ENCODE measurements around the gene CKMT2. TPM values are rescaled to one million over a fixed set of nuclear protein-coding genes. Genes with fewer than 3 reads are reported as not detected.

CKMT2 gene
- total RNA-seq, 6 donors from 2014 or later, result 2.1 to 2.7 (median 2.3) TPM; not detected in 3

DNA sequence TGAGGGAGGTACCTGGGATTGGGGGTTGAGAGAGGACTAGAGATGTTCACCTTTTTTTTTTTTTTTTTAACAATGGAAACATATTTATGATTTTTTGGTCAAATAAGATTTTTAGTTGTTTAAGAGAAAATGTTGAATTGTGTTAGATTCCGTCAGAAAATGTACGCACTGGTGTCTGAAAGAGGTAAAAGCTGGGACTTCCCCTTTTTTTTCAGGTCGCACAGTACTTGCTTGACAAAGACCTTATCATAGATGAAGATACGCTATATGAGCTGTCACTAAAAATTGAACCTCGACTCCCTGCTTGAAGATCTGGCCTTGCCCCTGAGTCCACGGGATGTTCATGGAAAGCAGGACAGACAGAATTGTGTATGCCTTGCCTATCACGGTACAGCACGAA lies 7.7 kb upstream of the CKMT2 start:
- Histone ChIP-seq H3K9me3 (no peaks in the 10 kb centered on the region), H3K4me3 (no peak overlapping the region), H3K36me3 (no peaks in the 10 kb centered on the region), H3K27ac (no peak overlapping the region), H3K4me1 (no peaks in the 10 kb centered on the region), H3K27me3 (no peaks in the 10 kb centered on the region)
- WGBS, 2 donors, result 87 to 95% methylated on average over 8 of the region's 8 CpGs
- TF ChIP-seq, protein P1, sequence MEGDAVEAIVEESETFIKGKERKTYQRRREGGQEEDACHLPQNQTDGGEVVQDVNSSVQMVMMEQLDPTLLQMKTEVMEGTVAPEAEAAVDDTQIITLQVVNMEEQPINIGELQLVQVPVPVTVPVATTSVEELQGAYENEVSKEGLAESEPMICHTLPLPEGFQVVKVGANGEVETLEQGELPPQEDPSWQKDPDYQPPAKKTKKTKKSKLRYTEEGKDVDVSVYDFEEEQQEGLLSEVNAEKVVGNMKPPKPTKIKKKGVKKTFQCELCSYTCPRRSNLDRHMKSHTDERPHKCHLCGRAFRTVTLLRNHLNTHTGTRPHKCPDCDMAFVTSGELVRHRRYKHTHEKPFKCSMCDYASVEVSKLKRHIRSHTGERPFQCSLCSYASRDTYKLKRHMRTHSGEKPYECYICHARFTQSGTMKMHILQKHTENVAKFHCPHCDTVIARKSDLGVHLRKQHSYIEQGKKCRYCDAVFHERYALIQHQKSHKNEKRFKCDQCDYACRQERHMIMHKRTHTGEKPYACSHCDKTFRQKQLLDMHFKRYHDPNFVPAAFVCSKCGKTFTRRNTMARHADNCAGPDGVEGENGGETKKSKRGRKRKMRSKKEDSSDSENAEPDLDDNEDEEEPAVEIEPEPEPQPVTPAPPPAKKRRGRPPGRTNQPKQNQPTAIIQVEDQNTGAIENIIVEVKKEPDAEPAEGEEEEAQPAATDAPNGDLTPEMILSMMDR (IDR thresholded peaks at IDR 0.05), result no peak
- TF ChIP-seq POLR2AphosphoS5 (IDR thresholded peaks at IDR 0.05) (no peak), POLR2A (IDR thresholded peaks at IDR 0.05) (no peak), EP300 (IDR thresholded peaks at IDR 0.05) (no peak)
- DNase-seq, result no peak
- ATAC-seq (ENCODE audit: low FRiP score in 2 of 2), result no peak

DNA sequence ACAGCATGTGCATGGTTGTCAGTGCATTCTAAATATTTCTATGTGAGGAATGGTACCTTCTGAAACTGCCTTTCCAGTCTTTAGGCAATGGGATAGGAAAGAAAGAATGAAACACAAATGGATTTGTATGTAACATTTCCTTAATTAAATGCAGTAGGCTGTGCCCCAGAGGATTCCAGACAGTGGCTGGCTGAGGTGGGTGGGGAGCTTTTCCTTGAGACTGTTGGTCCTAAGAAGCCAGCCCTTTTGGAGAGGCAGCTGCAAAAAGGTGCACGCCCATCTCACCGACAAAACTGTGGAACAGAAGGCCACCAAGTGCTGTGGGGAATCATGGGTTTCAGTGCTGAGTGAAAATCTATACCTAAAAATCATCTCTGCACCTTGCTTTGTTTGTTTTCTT lies 6.8 kb upstream of the CKMT2 start:
- no peak for TF ChIP-seq EP300 (IDR thresholded peaks at IDR 0.05)
- TF ChIP-seq POLR2AphosphoS5 (IDR thresholded peaks at IDR 0.05), result no peak
- TF ChIP-seq, protein P1 (IDR thresholded peaks at IDR 0.05), result no peak
- no peak for TF ChIP-seq POLR2A (IDR thresholded peaks at IDR 0.05)
- Histone ChIP-seq H3K9me3 (no peaks in the 10 kb centered on the region), H3K4me1 (no peaks in the 10 kb centered on the region), H3K36me3 (no peaks in the 10 kb centered on the region), H3K4me3 (no peak overlapping the region), H3K27me3 (no peaks in the 10 kb centered on the region), H3K27ac (no peak overlapping the region)
- WGBS, 2 donors, result 81 to 83% methylated on average over 2 of the region's 2 CpGs
- ATAC-seq (ENCODE audit: low FRiP score in 2 of 2), result no peak
- no peak for DNase-seq

DNA sequence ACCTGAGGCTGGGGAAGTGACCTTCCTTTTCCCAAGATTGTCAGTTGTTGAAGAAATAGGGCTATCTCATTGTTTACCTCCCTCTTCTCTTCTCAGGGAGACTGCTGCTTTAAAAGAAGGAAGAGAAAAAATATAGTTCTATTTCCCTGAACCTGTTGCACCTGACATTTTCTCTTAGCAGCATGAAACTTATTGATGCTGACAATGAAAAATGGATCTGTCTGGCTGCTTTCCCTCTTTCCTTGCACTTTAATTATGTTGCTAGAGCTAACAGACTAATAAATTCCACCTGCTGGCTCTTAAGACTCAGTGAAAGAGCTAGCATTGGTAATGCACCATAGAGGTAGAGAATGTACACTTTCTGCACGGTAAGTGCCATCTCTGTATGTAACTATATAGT lies 6.2 kb upstream of the CKMT2 start:
- TF ChIP-seq POLR2AphosphoS5 (IDR thresholded peaks at IDR 0.05) (no peak), POLR2A (IDR thresholded peaks at IDR 0.05) (no peak), EP300 (IDR thresholded peaks at IDR 0.05) (no peak)
- TF ChIP-seq, protein P1 (IDR thresholded peaks at IDR 0.05), result no peak
- no peak overlapping the region for H3K27ac ChIP-seq
- DNase-seq (no peak), ATAC-seq (ENCODE audit: low FRiP score in 2 of 2) (no peak)
- no peaks in the 10 kb centered on the region for H3K4me1 ChIP-seq
- no peaks in the 10 kb centered on the region for H3K9me3 ChIP-seq
- H3K27me3 ChIP-seq, result no peaks in the 10 kb centered on the region
- H3K36me3 ChIP-seq, result no peaks in the 10 kb centered on the region
- 74 to 89% methylated on average over 1 of the region's 1 CpG for WGBS, 2 donors
- H3K4me3 ChIP-seq, result no peak overlapping the region

DNA sequence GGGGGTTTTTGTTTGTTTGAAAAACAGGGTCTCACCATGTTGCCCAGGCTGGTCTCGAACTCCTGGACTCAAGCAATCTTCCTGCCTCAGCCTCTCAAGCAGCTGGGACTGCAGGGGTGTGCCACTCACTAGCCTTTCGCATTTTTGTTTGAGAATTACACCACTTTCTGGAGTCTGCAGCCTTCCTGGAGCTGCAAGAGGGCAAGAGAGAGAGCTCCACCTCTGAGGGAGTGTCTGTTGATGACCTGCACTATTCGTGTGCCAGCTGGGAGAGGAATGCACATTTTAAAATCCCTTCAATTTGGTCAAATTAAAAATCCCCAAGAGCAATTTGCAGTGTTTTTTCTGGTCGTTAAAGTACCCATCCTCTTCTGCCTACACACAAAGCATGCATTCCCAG lies 5.0 kb upstream of the CKMT2 start:
- H3K4me1 ChIP-seq, result peaks cover 0 to 5% (median 5%) of the 10 kb centered on the region in 4 donors
- DNase-seq (no peak), ATAC-seq (ENCODE audit: low FRiP score in 2 of 2) (no peak)
- WGBS, 2 donors, result 57 to 73% methylated on average over 4 of the region's 4 CpGs
- no peaks in the 10 kb centered on the region for H3K36me3 ChIP-seq
- H3K27me3 ChIP-seq, result no peaks in the 10 kb centered on the region
- H3K27ac ChIP-seq, result no peak overlapping the region
- H3K4me3 ChIP-seq, result no peak overlapping the region
- no peaks in the 10 kb centered on the region for H3K9me3 ChIP-seq
- TF ChIP-seq, protein P1 (IDR thresholded peaks at IDR 0.05), result no peak
- no peak for TF ChIP-seq POLR2A (IDR thresholded peaks at IDR 0.05)
- no peak for TF ChIP-seq EP300 (IDR thresholded peaks at IDR 0.05)
- no peak for TF ChIP-seq POLR2AphosphoS5 (IDR thresholded peaks at IDR 0.05)

DNA sequence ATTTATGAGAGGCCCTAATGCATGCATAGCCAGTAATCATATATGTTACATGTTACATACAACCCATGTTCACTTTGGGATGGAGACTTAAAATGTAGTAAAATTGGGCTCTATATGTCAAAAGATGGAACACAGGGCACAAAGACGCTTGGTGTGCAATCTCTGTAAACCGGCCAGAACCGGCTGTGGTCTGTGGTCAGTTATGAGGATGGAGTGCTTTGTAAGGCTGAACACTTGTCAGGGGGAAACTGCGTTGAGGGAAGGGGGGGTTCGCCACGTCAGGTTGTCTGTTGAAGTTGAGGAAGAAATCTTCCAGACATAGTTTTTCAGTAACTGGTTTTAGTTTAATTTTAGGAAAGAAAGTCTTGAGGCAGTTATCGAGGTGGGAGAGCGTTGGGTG lies 2.7 kb upstream of the CKMT2 start:
- Histone ChIP-seq H3K4me1 (peaks cover 6 to 22% (median 12%) of the 10 kb centered on the region in 4 donors), H3K4me3 (no peak overlapping the region), H3K36me3 (no peaks in the 10 kb centered on the region), H3K27me3 (no peaks in the 10 kb centered on the region), H3K9me3 (no peaks in the 10 kb centered on the region), H3K27ac (no peak overlapping the region)
- no peak for DNase-seq
- 66 to 82% methylated on average over 8 of the region's 8 CpGs for WGBS, 2 donors
- ATAC-seq (ENCODE audit: low FRiP score in 2 of 2), result no peak
- TF ChIP-seq, protein P1 (IDR thresholded peaks at IDR 0.05), result no peak
- TF ChIP-seq POLR2AphosphoS5 (IDR thresholded peaks at IDR 0.05), result no peak
- TF ChIP-seq EP300 (IDR thresholded peaks at IDR 0.05), result no peak
- TF ChIP-seq POLR2A (IDR thresholded peaks at IDR 0.05), result no peak
